Measurements from ENCODE around the gene STXBP1. TPM values are rescaled to one million over a fixed set of nuclear protein-coding genes. Genes with fewer than 3 reads are reported as not detected.

STXBP1 gene
- total and polyA plus RNA-seq, 2 of the 4 experiments (the other 2 are of a cell fraction): 15.8 to 22.6 TPM

DNA sequence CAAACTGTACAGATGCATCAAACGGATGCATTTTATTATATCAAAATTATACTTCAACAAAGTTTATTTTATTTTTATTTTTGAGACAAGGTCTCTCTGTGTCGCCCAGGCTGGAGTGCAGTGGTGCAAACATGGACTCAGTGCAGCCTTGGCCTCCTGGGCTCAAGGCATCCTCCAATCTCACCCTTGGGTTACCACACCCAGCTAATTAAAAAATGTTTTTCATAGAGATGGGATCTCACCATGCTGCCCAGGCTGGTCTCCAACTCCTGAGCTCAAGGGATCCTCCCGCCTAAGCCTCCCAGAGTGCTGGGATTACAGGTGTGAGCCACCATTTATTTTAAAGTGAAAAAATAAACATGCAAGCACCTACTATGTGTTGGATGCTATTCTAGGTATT lies 40.1 kb upstream of the STXBP1 start:
- 0 out of 2 replicates have a peak overlapping the region, but pooled peaks have one; percentile 17 for H4K91ac ChIP-seq (ENCODE audit: insufficient read depth, low read depth, low read length)
- no peak overlapping the region for H3K27ac ChIP-seq (ENCODE audit: insufficient read depth, low read length)
- H3K18ac ChIP-seq (ENCODE audit: low read depth, low read length): 0 out of 2 replicates have a peak overlapping the region, but pooled peaks have one; percentile 7
- TF ChIP-seq MAFK (IDR thresholded peaks at IDR 0.05; ENCODE audit: low read depth, low read length): no peak
- no peak for TF ChIP-seq MAZ (IDR thresholded peaks at IDR 0.05; ENCODE audit: borderline replicate concordance, low read depth, low read length)
- TF ChIP-seq SMC3 (IDR thresholded peaks at IDR 0.05; ENCODE audit: low read depth, low read length): no peak
- TF ChIP-seq, protein P1, sequence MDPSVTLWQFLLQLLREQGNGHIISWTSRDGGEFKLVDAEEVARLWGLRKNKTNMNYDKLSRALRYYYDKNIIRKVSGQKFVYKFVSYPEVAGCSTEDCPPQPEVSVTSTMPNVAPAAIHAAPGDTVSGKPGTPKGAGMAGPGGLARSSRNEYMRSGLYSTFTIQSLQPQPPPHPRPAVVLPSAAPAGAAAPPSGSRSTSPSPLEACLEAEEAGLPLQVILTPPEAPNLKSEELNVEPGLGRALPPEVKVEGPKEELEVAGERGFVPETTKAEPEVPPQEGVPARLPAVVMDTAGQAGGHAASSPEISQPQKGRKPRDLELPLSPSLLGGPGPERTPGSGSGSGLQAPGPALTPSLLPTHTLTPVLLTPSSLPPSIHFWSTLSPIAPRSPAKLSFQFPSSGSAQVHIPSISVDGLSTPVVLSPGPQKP (IDR thresholded peaks at IDR 0.05; ENCODE audit: borderline replicate concordance, low read depth, low read length): no peak
- TF ChIP-seq CHD1 (IDR thresholded peaks at IDR 0.05; ENCODE audit: low read depth, low read length): no peak
- no peak for TF ChIP-seq CEBPB (IDR thresholded peaks at IDR 0.05; ENCODE audit: low read depth, low read length)
- no peak for TF ChIP-seq NFE2L2 (IDR thresholded peaks at IDR 0.05; ENCODE audit: low read depth, low read length)
- no peak for TF ChIP-seq FOS (IDR thresholded peaks at IDR 0.05; ENCODE audit: low read depth, low read length)
- TF ChIP-seq, protein P2, sequence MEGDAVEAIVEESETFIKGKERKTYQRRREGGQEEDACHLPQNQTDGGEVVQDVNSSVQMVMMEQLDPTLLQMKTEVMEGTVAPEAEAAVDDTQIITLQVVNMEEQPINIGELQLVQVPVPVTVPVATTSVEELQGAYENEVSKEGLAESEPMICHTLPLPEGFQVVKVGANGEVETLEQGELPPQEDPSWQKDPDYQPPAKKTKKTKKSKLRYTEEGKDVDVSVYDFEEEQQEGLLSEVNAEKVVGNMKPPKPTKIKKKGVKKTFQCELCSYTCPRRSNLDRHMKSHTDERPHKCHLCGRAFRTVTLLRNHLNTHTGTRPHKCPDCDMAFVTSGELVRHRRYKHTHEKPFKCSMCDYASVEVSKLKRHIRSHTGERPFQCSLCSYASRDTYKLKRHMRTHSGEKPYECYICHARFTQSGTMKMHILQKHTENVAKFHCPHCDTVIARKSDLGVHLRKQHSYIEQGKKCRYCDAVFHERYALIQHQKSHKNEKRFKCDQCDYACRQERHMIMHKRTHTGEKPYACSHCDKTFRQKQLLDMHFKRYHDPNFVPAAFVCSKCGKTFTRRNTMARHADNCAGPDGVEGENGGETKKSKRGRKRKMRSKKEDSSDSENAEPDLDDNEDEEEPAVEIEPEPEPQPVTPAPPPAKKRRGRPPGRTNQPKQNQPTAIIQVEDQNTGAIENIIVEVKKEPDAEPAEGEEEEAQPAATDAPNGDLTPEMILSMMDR (conservative IDR thresholded peaks at IDR 0.05; ENCODE audit: low read depth, low read length): no peak
- no peak for TF ChIP-seq USF2 (IDR thresholded peaks at IDR 0.05; ENCODE audit: low read depth, low read length)
- TF ChIP-seq RFX5 (IDR thresholded peaks at IDR 0.05; ENCODE audit: low read depth, low read length): no peak
- no peak for TF ChIP-seq BHLHE40 (IDR thresholded peaks at IDR 0.05; ENCODE audit: low read depth, low read length)
- TF ChIP-seq RAD21 (IDR thresholded peaks at IDR 0.05; ENCODE audit: low read length): no peak
- no peak for TF ChIP-seq POLR2A (IDR thresholded peaks at IDR 0.05; ENCODE audit: low read depth, low read length)
- peaks cover 8% of the 10 kb centered on the region for H4K20me1 ChIP-seq (ENCODE audit: insufficient read depth, low read length)
- no peak overlapping the region for H2AFZ ChIP-seq (replicated peaks; ENCODE audit: low read length, poor library complexity)
- peaks cover 40% of the 10 kb centered on the region for H3K9me1 ChIP-seq (ENCODE audit: insufficient read depth, low read length)
- peak overlapping the region; percentile 68 for H2BK120ac ChIP-seq (ENCODE audit: low read depth, low read length)
- H2AK5ac ChIP-seq (ENCODE audit: low read depth, low read length): no peak overlapping the region; the same call in 1 of the 2 replicates
- H2BK20ac ChIP-seq (ENCODE audit: low read depth, low read length): 0 out of 2 replicates have a peak overlapping the region, but pooled peaks have one; percentile 20
- peaks cover 47% of the 10 kb centered on the region for H3K4me1 ChIP-seq (ENCODE audit: control insufficient read depth, insufficient read depth, low read length)
- dilution Hi-C loops (cut with HindIII; ENCODE audit: low sequenced_read_pairs, unreplicated experiment) (no loop called here), in situ Hi-C loops (cut with MboI; ENCODE audit: low sequenced_read_pairs) (loop anchor here (5.0 kb wide), 1 partner anchor 50 kb away; no protein-coding TSS in a partner anchor), intact Hi-C loops (cut with micrococcal nuclease) (no loop called here)
- peak overlapping the region; percentile 99; the same call in 2 of the 3 replicates for H2BK15ac ChIP-seq (ENCODE audit: low read depth, low read length)
- H3K56ac ChIP-seq (ENCODE audit: extremely low read depth, insufficient read depth, low read length): no peak overlapping the region
- H3K79me1 ChIP-seq (ENCODE audit: low read depth in 1 of 2, low read length in 2 of 2): peaks cover 17 to 70% of the 10 kb centered on the region in 2 experiments
- H3K23ac ChIP-seq (ENCODE audit: low read depth, low read length): no peak overlapping the region
- no peaks in the 10 kb centered on the region for H3K27me3 ChIP-seq (ENCODE audit: control insufficient read depth, insufficient read depth, low read length)
- peak overlapping the region in 1 of 2 experiments; percentile 8; a peak in 2 of 4 replicates for H4K8ac ChIP-seq (ENCODE audit: low read depth in 2 of 2, low read length in 2 of 2)
- H3K14ac ChIP-seq (replicated peaks; ENCODE audit: low read depth, low read length): no peak overlapping the region; the same call in 1 of the 2 replicates
- no peak overlapping the region; the same call in 1 of the 2 replicates for H4K5ac ChIP-seq (ENCODE audit: low read depth, low read length)
- no peak overlapping the region for H2AK9ac ChIP-seq (replicated peaks; ENCODE audit: low read depth, low read length, poor library complexity)
- H3K4me2 ChIP-seq (ENCODE audit: low read depth, low read length): no peak overlapping the region
- H3K4me3 ChIP-seq (ENCODE audit: insufficient read depth, low read depth, low read length): no peak overlapping the region
- no TSS peak for BruUV-seq (replicated peaks)
- ChIA-PET POLR2A (ENCODE audit: unreplicated experiment) (no interaction called here), CTCF (no interaction called here)
- H3K4ac ChIP-seq (ENCODE audit: low read depth, low read length): peak overlapping the region; percentile 98; the same call in 1 of the 2 replicates
- WGBS, 2 experiments (ENCODE audit: extremely low coverage in 2 of 2, insufficient read length in 1 of 2): no CpG with 5 or more reads among the region's 3 CpGs
- no peaks in the 10 kb centered on the region for H3K36me3 ChIP-seq (ENCODE audit: control insufficient read depth, insufficient read depth, low read length)
- peak overlapping the region; percentile 43 for H2BK5ac ChIP-seq (ENCODE audit: low read depth, low read length, poor library complexity, severe bottlenecking)
- ATAC-seq (ENCODE audit: low read depth) (no peak), DNase-seq (no peak)
- H3K9me3 ChIP-seq (ENCODE audit: control insufficient read depth, insufficient read depth, low read length): no peaks in the 10 kb centered on the region
- H3K9ac ChIP-seq (ENCODE audit: low read depth, low read length): no peak overlapping the region
